GM10266 (cell line): Measurements from ENCODE around the gene CALN1.

ENCODE experiments used
- DNase-seq: peaks from one replicate; pipeline ENCODE4 v3.0.0; 2012; ENCODE audit errors: extremely low spot score
- TF ChIP-seq, protein P1 (sequence below): IDR thresholded peaks from 2 replicates; pipeline ENCODE4 v1.5.1; 2012; ENCODE audit warnings: mild to moderate bottlenecking, low read depth; ENCODE audit not compliant: control insufficient read depth, insufficient read depth; ENCODE audit errors: missing control alignments

The CALN1 gene

GRCh38 chr7:72326811-72327210, 85.3 kb downstream of the CALN1 start:
- DNase-seq: no peak
- TF ChIP-seq, protein P1, sequence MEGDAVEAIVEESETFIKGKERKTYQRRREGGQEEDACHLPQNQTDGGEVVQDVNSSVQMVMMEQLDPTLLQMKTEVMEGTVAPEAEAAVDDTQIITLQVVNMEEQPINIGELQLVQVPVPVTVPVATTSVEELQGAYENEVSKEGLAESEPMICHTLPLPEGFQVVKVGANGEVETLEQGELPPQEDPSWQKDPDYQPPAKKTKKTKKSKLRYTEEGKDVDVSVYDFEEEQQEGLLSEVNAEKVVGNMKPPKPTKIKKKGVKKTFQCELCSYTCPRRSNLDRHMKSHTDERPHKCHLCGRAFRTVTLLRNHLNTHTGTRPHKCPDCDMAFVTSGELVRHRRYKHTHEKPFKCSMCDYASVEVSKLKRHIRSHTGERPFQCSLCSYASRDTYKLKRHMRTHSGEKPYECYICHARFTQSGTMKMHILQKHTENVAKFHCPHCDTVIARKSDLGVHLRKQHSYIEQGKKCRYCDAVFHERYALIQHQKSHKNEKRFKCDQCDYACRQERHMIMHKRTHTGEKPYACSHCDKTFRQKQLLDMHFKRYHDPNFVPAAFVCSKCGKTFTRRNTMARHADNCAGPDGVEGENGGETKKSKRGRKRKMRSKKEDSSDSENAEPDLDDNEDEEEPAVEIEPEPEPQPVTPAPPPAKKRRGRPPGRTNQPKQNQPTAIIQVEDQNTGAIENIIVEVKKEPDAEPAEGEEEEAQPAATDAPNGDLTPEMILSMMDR: no peak

- no peak for DNase-seq
- TF ChIP-seq, protein P1: no peak
Measured at GRCh38 chr7:72326365-72326764, 85.8 kb downstream of the CALN1 start.

DNA sequence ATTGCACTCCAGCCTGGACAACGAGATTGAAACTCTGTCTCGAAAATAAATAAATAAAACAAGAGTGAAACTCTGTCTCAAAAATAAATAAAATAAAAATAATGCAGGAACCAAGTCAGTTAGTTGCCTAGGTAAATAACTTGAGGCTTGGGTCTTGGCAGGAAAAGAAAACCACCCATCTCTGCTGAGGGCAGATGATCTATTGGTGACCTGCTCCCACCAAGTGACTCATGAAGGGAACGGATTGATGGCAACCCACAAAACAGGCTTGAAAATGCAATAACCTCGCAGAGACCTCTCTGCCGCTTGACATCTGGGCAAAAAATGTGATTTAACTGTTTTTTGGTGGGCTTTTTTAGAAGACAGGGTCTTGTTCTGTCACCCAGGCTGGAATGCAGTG, 86.6 kb downstream of the CALN1 start:
- TF ChIP-seq, protein P1: no peak
- DNase-seq: no peak

- no peak for DNase-seq
- TF ChIP-seq, protein P1: no peak
Measured at GRCh38 chr7:72321637-72322036, 90.5 kb downstream of the CALN1 start.

- DNase-seq: no peak
- TF ChIP-seq, protein P1: no peak
Measured at GRCh38 chr7:72321081-72321480, 91.1 kb downstream of the CALN1 start.

- no peak for DNase-seq
- TF ChIP-seq, protein P1: no peak
Measured at GRCh38 chr7:72317341-72317740, 94.8 kb downstream of the CALN1 start.

- no peak for DNase-seq
- TF ChIP-seq, protein P1: no peak
Measured at GRCh38 chr7:72316148-72316547, 96.0 kb downstream of the CALN1 start.
